Stimulated activated naive CD8-positive, alpha-beta T cell treated with anti-CD3 and anti-CD28 coated beads, Interleukin-15, Interleukin-2, amounts not matched to agents 100 ng/mL and 50 ng/mL, for 24 hours (primary cell): Measurements from ENCODE around the gene LAMP5.

ENCODE experiments used
- H3K27ac Mint-ChIP-seq: one replicate; pipeline ENCODE4 v1.8.0; 2021; ENCODE audit warnings: mild to moderate bottlenecking, mixed read lengths
- H3K27me3 Mint-ChIP-seq: one replicate; pipeline ENCODE4 v1.8.0; 2021; ENCODE audit warnings: mixed read lengths
- H3K36me3 Mint-ChIP-seq: one replicate; pipeline ENCODE4 v1.8.0; 2021; ENCODE audit warnings: low read depth, mixed read lengths
- H3K4me1 Mint-ChIP-seq: one replicate; pipeline ENCODE4 v1.8.0; 2021; ENCODE audit warnings: low read depth, mixed read lengths
- H3K4me3 Mint-ChIP-seq: one replicate; pipeline ENCODE4 v1.8.0; 2021; ENCODE audit warnings: mild to moderate bottlenecking, mixed read lengths
- H3K9me3 Mint-ChIP-seq: one replicate; pipeline ENCODE4 v1.8.0; 2021; ENCODE audit warnings: mixed read lengths

The LAMP5 gene

GRCh38 chr20:9491324-9491723, 23.1 kb upstream of the LAMP5 start:
- H3K4me3 Mint-ChIP-seq: no peak overlapping the region
- H3K36me3 Mint-ChIP-seq: no peaks in the 10 kb centered on the region
- peaks cover 13% of the 10 kb centered on the region for H3K9me3 Mint-ChIP-seq
- no peak overlapping the region for H3K27ac Mint-ChIP-seq
- H3K4me1 Mint-ChIP-seq: no peaks in the 10 kb centered on the region
- no peaks in the 10 kb centered on the region for H3K27me3 Mint-ChIP-seq

DNA sequence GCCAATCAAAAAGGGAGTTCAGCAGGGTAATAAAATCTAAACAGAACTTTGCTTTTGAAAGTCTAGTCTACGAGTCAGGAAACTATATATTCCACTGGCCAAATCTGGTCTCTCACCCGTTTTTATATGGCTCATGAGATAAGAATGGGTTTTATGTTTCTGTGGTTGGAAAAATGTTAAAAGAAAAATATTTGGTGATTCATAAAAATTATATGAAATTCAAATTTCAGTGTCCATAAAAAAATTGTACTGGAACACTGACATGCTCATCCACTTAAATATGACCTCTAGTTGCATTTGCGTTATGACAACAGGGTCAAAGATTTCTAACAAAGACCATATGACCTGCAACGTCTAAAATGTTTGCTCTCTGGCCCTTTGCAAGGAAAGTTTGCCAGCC, 22.3 kb upstream of the LAMP5 start:
- Mint-ChIP-seq H3K27ac (no peak overlapping the region), H3K9me3 (peaks cover 13% of the 10 kb centered on the region), H3K4me1 (no peaks in the 10 kb centered on the region), H3K27me3 (no peaks in the 10 kb centered on the region), H3K4me3 (no peak overlapping the region), H3K36me3 (no peaks in the 10 kb centered on the region)

GRCh38 chr20:9493803-9494202, 20.6 kb upstream of the LAMP5 start:
- Mint-ChIP-seq H3K4me3 (no peak overlapping the region), H3K27ac (no peak overlapping the region), H3K27me3 (no peaks in the 10 kb centered on the region), H3K9me3 (peaks cover 13% of the 10 kb centered on the region), H3K36me3 (no peaks in the 10 kb centered on the region), H3K4me1 (no peaks in the 10 kb centered on the region)

DNA sequence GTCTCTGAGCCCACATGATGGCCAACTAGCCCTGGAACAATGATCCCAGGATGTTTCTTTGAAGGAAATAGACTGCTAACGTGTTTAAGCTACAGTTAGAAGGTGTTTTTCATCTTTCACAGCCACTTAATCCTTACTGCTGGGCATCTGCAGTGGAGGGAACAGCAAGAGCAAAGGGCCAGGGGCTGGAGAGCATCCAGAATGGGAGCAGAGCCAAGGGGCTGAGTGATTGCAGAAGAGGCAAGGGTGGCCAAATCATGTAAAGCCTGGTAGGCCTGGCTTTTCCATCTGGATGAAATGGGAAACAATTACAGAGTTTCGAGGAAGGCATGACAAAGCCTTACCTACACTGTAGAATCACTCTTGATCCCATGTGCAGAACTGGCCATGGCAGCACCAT, 18.7 kb upstream of the LAMP5 start:
- Mint-ChIP-seq H3K4me3 (no peak overlapping the region), H3K27me3 (no peaks in the 10 kb centered on the region), H3K36me3 (no peaks in the 10 kb centered on the region), H3K4me1 (no peaks in the 10 kb centered on the region), H3K27ac (no peak overlapping the region), H3K9me3 (peaks cover 8% of the 10 kb centered on the region)

DNA sequence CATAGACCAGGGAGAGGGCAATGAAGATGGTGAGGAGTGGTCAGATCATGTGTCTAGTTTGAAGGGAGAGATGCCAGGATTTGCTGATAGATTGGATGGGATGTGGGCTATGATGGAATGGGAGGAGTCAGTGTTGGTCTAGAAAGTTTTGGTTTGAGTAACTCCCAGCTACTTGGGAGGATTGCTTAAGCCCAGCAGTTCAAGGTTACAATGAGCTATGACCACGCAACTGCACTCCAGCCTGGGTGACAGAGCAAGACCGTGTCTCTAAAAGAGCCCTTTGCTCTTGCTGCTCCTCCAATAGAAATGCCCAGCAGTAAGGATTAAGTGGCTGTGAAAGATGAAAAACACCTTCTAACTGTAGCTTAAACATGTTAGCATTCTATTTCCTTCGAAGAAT, 18.2 kb upstream of the LAMP5 start:
- H3K27ac Mint-ChIP-seq: no peak overlapping the region
- no peaks in the 10 kb centered on the region for H3K36me3 Mint-ChIP-seq
- H3K4me3 Mint-ChIP-seq: no peak overlapping the region
- no peaks in the 10 kb centered on the region for H3K4me1 Mint-ChIP-seq
- no peaks in the 10 kb centered on the region for H3K27me3 Mint-ChIP-seq
- peaks cover 8% of the 10 kb centered on the region for H3K9me3 Mint-ChIP-seq

GRCh38 chr20:9498322-9498721, 16.1 kb upstream of the LAMP5 start:
- Mint-ChIP-seq H3K27me3 (no peaks in the 10 kb centered on the region), H3K27ac (no peak overlapping the region), H3K9me3 (peaks cover 8% of the 10 kb centered on the region), H3K4me1 (no peaks in the 10 kb centered on the region), H3K4me3 (no peak overlapping the region), H3K36me3 (no peaks in the 10 kb centered on the region)

GRCh38 chr20:9499126-9499899, 15.1 kb upstream of the LAMP5 start:
- Mint-ChIP-seq H3K27me3 (no peaks in the 10 kb centered on the region), H3K27ac (no peak overlapping the region), H3K36me3 (no peaks in the 10 kb centered on the region), H3K4me1 (no peaks in the 10 kb centered on the region), H3K4me3 (no peak overlapping the region), H3K9me3 (peaks cover 7% of the 10 kb centered on the region)

- no peak overlapping the region for H3K27ac Mint-ChIP-seq
- no peaks in the 10 kb centered on the region for H3K4me1 Mint-ChIP-seq
- H3K27me3 Mint-ChIP-seq: peaks cover 3% of the 10 kb centered on the region
- no peaks in the 10 kb centered on the region for H3K9me3 Mint-ChIP-seq
- H3K36me3 Mint-ChIP-seq: no peaks in the 10 kb centered on the region
- H3K4me3 Mint-ChIP-seq: no peak overlapping the region
These were observed 14.3 kb upstream of the LAMP5 start for GRCh38 chr20:9500121-9500520.

DNA sequence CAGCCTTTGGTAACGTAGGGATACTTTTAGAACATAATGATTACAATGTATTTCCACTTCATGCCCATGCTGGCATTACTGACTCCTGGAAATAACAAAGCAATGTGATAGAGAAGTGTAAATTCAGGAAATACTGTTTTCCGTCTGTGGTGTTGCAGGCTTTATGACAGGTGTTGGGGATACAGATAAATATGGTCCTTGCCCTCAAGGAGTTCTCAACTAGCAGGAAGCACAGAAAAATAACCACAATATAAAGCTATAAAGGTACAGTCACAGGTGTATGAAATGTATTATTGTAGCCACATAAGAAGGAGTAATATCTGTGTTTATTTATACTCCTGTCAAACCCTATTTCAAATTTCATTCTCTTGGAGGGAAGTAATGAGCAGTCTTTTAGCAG, 12.9 kb upstream of the LAMP5 start:
- Mint-ChIP-seq H3K27me3 (peaks cover 10% of the 10 kb centered on the region), H3K9me3 (no peaks in the 10 kb centered on the region), H3K27ac (no peak overlapping the region), H3K36me3 (no peaks in the 10 kb centered on the region), H3K4me1 (no peaks in the 10 kb centered on the region), H3K4me3 (no peak overlapping the region)

DNA sequence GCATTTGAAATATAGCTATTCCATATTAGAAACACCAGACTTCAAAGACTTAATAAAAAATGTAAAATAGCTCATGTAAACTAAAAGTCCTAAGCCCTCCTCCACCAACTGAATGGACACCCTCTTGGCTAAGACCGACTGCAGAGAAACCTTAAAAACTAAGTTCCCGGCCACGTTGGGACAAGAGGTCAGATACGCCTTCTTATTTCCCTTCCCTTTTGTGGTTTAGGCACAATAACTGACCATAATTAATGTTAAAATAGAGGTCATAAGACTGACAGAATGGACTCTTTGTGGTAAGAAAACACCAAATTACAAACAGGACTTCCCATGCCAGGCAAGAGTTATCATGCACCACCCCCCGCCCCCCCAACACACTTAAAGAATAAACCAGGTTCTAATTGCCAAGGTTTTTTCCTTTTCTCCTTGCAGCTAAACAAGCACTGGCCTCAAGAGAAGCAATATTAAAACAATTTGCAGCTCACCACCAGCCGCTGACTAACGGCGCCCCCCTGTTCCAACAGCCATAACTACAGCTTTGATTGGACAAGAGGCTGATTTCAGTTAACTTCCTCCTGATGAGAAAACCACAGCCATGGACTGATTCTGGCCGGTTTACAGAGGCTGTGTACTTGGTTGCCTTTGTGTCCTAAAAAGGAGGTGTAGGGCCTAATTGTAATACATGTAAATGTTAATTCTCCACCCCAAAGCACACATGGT, 10.7 kb upstream of the LAMP5 start:
- no peaks in the 10 kb centered on the region for H3K4me1 Mint-ChIP-seq
- H3K27me3 Mint-ChIP-seq: peaks cover 19% of the 10 kb centered on the region
- no peaks in the 10 kb centered on the region for H3K36me3 Mint-ChIP-seq
- H3K9me3 Mint-ChIP-seq: no peaks in the 10 kb centered on the region
- no peak overlapping the region for H3K27ac Mint-ChIP-seq
- H3K4me3 Mint-ChIP-seq: no peak overlapping the region

DNA sequence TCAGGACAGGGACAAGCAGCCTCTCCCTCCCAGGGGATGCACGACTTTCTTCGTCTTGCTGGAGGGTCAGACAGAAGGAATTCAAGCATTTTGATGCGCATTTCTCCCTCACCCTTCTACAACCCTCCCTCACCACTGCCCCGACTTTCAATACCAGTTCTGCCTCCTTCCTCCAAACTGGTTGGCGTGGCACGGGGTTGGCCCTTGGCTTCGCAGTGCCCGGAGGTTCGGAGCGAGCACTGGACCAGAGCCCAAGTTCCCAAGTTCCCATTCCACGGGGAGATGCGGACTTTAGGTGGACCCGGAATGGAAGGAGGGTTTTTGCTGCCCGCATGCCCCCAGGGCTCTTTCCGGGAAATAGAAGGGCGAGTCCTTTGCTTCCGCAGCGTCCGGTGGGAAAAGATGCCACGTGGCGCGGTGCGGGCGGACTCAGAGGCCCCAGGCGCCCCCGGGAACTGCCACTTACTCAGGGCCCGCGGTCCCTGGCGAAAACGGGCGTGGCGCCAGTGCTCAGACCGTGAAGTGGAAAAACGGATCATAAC, 8.0 kb upstream of the LAMP5 start:
- H3K27ac Mint-ChIP-seq: no peak overlapping the region
- peaks cover 40% of the 10 kb centered on the region for H3K27me3 Mint-ChIP-seq
- H3K36me3 Mint-ChIP-seq: no peaks in the 10 kb centered on the region
- no peaks in the 10 kb centered on the region for H3K9me3 Mint-ChIP-seq
- H3K4me3 Mint-ChIP-seq: no peak overlapping the region
- H3K4me1 Mint-ChIP-seq: no peaks in the 10 kb centered on the region

- H3K36me3 Mint-ChIP-seq: no peaks in the 10 kb centered on the region
- no peak overlapping the region for H3K4me3 Mint-ChIP-seq
- H3K27me3 Mint-ChIP-seq: peaks cover 45% of the 10 kb centered on the region
- no peaks in the 10 kb centered on the region for H3K9me3 Mint-ChIP-seq
- no peaks in the 10 kb centered on the region for H3K4me1 Mint-ChIP-seq
- no peak overlapping the region for H3K27ac Mint-ChIP-seq
These were observed 7.4 kb upstream of the LAMP5 start for GRCh38 chr20:9506964-9507369.

GRCh38 chr20:9507544-9508239, 6.7 kb upstream of the LAMP5 start:
- Mint-ChIP-seq H3K27me3 (peaks cover 52% of the 10 kb centered on the region), H3K36me3 (no peaks in the 10 kb centered on the region), H3K4me3 (no peak overlapping the region), H3K9me3 (no peaks in the 10 kb centered on the region), H3K4me1 (no peaks in the 10 kb centered on the region), H3K27ac (no peak overlapping the region)

DNA sequence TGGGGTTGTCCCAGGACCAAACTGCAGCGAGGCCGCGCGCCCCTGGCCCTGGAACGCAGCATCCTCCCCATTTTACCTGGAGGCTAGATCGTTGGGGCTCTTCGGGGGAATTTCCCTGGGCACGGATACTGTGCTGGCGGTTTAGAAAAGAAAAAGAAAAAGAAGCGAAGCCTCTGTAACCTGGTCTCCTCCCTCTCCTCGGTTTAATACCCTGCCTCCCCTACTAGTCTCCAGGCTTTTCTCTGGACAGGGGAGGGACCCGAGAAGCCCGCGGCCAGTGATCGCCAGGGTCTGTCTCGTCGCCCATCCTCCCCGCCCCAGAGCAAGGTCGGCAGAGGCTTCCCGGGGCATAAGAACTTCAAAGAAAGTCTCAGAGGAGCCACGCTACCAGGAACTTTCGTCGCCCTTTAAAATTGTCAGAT, 6.1 kb upstream of the LAMP5 start:
- Mint-ChIP-seq H3K27ac (no peak overlapping the region), H3K27me3 (peaks cover 53% of the 10 kb centered on the region), H3K9me3 (no peaks in the 10 kb centered on the region), H3K4me1 (no peaks in the 10 kb centered on the region), H3K36me3 (no peaks in the 10 kb centered on the region), H3K4me3 (no peak overlapping the region)

DNA sequence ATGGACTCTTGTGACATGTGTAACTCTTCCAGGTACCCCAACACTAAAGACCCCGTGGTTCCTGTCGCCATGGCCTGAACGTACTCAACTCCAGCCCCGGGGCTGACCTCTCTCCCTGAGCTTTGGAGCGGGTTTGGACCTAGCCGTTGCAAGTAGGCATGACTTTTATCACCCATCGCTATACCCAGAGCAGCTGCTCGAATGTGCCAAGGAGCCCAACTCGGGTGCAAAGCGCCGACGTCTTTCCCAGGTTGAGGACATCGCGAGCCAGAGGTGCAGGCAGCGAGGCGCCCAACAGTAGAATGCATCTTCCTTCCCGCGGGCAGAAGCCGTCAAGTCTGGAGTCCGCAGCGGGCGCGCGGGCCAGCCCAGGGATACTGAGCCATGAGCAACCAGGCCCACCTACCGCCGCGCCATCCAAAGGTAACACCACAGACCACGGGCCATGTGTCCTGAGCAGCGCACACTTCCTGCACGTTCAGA, 5.7 kb upstream of the LAMP5 start:
- no peaks in the 10 kb centered on the region for H3K9me3 Mint-ChIP-seq
- H3K27me3 Mint-ChIP-seq: peaks cover 54% of the 10 kb centered on the region
- H3K4me3 Mint-ChIP-seq: no peak overlapping the region
- no peaks in the 10 kb centered on the region for H3K36me3 Mint-ChIP-seq
- H3K4me1 Mint-ChIP-seq: no peaks in the 10 kb centered on the region
- H3K27ac Mint-ChIP-seq: no peak overlapping the region
